Islet of Langerhans (tissue), 1 donor: ENCODE data around the gene RBBP6.
A peak's percentile ranks its signal among the peaks of the same experiment; 100 is the strongest.
"Not testable (repeated sequence)": the region's sequence is repeated elsewhere in the genome, so short reads cannot be mapped to it uniquely, and the experiment has no call there.

Experiments used
- FAIRE-seq: peaks from one replicate; lab custom pipeline; 2011; peaks lifted over from hg19 to GRCh38; lab: Jason Lieb, UNC

The RBBP6 gene, protein sequence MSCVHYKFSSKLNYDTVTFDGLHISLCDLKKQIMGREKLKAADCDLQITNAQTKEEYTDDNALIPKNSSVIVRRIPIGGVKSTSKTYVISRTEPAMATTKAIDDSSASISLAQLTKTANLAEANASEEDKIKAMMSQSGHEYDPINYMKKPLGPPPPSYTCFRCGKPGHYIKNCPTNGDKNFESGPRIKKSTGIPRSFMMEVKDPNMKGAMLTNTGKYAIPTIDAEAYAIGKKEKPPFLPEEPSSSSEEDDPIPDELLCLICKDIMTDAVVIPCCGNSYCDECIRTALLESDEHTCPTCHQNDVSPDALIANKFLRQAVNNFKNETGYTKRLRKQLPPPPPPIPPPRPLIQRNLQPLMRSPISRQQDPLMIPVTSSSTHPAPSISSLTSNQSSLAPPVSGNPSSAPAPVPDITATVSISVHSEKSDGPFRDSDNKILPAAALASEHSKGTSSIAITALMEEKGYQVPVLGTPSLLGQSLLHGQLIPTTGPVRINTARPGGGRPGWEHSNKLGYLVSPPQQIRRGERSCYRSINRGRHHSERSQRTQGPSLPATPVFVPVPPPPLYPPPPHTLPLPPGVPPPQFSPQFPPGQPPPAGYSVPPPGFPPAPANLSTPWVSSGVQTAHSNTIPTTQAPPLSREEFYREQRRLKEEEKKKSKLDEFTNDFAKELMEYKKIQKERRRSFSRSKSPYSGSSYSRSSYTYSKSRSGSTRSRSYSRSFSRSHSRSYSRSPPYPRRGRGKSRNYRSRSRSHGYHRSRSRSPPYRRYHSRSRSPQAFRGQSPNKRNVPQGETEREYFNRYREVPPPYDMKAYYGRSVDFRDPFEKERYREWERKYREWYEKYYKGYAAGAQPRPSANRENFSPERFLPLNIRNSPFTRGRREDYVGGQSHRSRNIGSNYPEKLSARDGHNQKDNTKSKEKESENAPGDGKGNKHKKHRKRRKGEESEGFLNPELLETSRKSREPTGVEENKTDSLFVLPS (N-terminal part only)

DNA sequence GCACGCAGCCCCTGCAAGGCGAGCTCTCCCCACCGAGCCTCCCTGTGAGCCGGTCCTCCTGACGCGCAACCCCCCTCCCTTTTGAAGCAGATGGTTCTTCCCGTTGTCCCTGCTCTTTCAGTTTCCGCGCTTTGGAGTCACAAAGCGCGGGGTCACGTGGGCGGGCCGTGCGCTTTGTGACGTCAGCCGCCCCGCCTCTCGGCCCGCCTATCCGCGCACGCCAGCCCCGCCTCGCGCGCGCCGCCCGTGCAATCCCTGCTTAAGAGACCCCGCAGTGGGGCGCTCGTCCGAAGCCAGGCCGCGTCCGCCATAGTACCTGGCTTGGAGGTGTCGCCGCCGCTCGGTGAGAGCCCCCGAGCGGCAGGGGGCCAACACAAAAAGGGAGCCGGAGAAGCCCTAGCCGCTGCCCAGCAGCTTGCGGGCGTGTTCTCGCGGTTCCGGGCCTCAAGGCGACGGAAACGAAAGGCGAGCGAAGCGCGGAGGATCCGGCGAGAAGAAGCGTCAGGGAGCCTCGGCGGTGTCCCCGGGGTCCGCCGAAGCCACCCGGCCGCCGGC, at the start of gene RBBP6:
RBBP6 (plus strand) TSS at position 272 of the 555 bp plus-strand sequence. CDS start 1,061 bp downstream, outside the sequence.
- FAIRE-seq = no peak

DNA sequence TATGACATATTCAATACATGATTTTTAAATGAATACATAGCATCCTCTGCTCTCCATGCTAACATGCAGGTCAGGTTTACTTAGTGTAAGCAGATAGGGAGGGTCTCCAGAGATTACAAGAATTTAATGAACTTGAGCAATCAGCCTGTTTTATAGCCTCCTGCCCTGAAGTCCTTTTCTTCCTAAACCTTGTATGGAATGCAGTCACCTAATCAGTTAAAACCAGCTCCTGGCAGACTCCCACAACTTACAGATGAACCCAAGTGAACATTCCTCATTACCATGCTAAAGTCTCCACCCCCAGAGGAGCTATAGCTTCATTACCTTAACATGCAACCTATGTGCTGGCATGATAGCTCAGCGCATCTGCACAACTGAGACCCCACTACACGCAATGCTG, 48.5 kb upstream of the RBBP6 start:
- FAIRE-seq = no peak

DNA sequence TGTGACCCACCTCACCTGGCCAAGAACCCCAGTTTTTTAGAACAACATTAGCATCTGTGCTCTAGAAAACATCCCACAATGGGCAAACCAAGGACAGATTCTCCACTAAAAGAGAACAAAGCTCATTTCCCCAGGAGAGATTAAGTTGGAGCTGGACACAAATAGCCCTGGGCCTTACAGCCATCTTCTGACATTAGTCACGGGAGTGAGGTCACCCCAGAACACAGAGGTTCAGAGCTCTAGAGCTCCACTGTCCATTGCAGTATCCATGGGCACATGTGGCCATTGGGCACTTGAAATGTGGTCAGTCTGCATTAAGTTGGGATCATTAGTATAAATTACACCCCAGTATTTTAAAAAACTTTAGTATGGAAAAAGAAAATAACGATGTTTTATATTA, 47.6 kb upstream of the RBBP6 start:
- no peak for FAIRE-seq

DNA sequence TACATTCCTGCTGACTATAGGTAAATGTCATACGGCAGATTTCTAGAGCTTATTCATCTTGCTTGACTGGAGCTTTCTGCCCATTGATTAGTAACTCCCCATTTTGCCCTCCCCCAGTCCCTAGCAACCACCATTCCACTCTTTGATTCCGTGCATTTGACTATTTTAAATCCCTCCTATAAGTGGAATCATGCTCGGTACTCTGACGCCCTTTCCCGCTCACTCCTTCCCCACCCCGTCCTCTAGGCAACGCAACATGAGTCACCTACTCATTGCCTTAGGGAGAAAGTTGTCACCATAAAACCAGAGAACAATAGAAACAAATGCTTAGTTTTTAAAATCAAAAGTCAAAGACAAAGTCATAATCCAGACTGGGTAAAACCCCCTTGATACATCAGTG, 45.5 kb upstream of the RBBP6 start:
- no peak for FAIRE-seq

DNA sequence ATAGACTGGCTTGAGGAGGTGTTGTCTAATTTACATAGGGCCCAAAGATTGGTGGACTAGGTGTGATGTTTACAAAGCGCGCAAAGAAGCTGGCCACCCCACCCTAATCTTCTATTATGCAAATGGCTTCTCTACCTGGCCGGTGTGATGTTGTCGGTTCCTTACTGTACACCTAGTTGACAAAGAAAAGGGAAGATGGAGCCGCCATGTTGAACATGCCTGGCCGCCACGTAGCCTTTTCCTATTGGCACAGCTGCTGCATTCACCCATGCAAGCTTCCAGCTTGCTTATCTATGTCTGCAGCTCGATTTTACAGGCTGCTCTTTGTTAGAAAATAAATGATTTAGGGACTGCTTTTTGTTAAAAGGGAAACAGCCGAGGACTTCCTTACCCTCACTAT, 44.2 kb upstream of the RBBP6 start:
- not testable (repeated sequence) for FAIRE-seq

DNA sequence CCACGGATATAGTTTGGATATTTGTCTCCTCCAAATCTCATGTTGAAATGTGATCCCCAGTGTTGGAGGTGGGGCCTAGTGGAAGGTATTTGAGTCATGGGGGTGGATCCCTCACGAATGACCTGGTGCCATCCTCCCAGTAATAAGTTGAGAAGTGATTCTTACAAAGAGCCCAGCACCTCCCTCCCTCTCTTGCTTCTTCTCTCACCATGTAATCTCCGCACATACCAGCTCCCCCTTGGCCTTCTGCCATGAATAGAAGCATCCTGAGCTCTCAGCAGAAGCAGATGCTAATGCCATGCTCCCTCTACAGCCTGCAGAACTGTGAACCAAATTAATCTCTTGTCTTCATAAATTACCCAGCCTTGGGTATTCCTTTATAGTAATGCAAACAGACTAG, 41.9 kb upstream of the RBBP6 start:
- FAIRE-seq = no peak

DNA sequence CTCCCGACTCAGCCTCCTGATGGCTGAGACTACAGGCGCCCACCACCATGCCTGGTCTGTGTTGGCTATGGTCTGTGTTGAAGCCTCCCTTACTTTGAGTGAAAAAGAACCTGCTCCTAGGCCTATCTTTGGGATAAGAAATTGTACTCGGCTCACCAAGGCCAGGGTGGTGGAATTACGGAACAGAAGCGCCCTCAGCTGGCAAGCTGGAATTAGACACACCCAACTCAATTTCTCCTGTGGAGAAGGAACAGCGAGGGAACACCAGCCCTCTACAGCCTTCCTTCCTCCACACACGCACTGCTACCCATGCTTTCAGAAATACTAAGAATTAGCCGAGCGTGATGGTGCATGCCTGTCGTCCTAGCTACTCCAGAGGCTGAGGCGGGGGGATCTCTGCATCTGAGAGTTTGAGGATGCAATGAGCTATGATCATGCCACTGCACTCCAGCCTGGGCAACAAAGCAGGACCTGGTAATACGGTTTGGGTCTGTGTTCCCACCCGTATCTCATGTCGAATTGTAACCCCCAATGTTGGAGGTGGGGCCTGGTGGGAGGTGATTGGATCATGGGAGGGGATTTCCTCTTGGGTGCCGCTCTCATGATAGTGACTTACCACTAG, 40.1 kb upstream of the RBBP6 start:
- FAIRE-seq = no peak

DNA sequence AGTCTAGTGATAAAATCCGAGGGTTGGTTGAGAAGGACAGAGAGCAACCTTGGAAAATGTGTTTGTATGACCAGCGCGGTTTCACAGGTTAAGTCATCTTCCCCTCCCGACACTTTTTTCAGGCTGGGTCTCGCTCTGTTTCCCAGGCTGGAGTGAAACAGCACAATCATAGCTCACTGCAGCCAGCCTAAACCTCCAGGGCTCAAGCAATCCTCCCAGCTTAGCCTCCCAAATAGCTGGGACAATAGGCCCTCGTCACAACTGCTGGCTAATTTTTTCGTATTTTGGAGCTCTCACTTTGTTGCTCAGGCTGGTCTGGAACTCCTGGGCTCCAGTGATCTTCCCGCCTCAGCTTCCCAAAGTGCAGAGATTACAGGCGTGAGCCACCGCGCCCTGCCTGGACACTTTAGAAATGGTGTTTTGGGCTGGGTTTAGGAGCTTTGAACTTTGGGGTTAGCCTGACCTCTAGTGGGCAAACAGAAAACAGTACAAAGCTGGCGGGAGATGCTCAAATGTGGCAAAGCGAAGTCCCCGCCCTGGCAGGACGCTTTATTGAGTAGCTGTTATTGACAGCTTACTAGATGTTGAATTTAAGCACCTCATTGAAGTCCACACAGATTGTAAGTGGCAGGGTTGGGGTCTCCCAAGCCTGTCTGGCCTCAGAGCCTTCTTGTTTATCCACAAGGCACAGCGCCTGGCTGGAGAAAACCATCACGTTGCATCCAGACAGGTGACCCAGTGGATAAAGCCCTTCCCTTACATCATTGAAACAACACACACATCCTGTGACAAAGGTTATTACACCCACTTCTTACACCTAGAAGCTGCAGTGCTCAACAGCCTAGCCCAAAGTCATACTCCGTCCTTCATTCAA, 34.7 kb upstream of the RBBP6 start:
- FAIRE-seq = no peak

DNA sequence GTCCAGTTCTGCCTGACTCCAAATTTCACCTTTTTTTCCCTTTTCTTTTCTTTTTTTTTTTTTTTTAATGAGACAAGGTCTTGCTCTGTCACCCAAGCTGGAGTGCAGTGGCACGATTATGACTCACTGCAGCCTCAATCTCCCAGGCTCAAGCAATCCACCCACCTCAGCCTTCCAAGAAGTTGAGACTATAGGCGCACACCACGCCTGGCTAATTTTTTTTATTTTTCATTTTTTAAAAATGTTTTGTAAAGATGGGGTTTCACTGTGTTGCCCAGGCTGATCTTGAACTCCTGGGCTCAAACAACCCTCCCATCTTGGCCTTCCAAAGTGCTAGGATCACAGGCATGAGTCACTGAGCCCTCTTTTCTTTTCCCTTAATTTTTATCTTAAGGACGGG, 33.4 kb upstream of the RBBP6 start:
- FAIRE-seq = no peak

DNA sequence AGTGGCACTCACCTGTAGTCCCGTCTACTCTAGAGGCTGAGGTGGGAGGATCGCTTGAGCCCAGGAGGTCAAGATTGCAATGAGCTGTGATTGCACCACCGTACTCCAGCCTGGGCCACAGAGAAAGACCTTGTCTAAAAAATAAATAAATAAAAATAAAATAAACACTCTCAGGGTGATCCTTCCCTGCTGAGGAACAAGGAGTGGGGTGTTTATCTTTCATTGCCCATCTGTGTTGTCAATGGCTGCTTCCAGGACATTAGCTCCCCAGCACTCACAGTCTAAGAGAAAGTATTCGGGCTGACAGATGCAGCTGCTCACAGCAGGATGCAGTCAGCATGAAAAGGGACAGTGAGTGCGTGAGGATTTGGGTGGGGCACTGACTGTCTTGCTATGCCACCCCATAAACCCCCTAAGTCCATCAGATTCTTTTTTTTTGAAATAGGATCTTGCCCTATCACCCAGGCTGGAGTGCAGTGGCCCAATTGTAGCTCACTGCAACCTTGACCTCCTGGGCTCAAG, 31.3 kb upstream of the RBBP6 start:
- FAIRE-seq = no peak

DNA sequence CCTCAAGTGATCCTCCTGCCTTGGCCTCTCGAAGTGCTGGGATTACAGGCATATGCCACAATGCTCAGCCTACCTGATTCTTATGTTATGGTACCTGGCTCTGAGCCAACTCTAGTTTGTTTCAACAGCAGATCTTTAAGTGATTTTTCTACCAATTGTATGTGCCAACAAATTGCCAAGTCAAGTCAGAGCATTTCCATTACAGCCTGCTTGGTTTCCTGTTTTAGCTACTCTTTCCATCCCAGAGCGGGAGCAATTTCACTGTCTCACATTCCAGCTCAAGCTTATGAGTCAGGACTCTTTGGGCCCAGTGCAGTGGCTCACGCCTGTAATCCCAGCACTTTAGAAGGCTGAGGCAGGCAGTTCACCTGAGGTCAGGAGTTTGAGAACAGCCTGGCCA, 30.8 kb upstream of the RBBP6 start:
- no peak for FAIRE-seq

DNA sequence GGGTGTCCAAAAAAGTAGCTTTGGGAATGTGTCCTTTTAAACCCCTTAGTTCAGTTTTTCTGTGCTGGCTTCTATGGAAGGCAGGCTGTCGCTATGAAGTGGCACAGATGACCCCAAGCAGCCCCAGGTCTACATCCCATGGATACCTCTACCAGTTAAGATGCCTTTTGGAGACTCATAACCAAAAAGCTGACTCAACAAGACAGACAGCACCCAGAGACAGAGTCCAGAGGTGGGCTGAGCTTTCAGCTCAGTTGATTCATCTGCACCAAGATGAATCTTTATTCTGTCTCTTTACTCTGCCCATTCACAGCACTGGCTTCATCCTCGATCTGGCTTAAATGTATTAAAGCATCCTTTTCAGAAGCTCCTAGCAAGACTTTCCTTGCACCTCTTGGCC, 29.8 kb upstream of the RBBP6 start:
- no peak for FAIRE-seq

DNA sequence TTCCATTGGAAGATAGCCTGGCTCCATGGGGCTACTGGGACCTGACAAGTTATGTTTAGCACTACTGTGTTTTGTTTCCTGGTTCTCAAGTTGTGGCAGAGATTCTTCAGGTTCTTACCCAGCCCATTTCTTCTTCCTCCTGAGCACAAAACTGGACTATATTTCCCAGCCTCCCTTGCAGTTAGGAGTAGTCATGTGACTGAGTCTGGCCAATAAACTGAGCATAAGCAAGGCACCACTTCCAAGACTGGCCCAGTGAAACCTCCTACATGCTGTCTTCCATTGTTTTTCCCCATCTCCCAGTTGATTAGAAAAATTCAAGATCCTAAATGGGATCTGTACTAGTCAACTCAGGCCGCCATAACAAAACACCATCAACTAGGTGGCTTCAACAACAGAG, 28.2 kb upstream of the RBBP6 start:
- no peak for FAIRE-seq

DNA sequence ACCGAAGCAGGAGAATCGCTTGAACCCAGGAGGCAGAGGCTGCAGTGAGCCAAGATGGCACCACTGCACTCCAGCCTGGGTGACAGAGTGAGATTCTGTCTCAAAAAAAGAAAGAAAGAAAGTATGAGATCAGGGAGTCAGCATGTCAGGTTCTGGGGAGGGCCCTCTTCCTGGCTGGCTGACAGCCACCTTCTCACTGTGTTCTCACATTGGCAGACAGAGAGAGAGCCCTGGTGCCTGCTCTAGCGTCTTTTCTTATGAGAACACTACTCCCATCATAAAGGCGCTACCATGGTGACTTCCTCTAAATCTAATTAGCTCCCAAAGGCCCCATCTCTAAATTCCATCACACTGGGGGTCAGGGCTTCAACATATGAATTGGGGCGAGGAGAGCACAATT, 27.6 kb upstream of the RBBP6 start:
- no peak for FAIRE-seq

DNA sequence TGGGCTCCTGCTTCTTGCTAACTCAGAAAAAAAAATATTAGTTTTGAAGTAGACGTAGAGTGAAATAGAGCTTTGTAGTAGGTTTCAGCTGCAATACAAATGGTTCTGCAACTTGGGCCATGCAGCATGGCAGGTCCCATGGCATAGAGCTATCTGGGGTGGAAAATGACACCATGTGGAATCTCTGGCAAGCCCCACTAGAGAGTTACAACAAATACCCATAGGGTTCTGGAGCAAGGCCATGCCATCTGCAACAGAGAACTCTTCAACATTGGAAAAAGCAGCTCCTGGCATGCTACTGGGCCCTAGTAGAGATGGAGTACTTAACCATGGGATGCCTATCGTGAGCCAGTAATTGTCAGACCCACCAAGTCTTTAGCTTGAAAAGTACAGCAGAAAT, 25.3 kb upstream of the RBBP6 start:
- no peak for FAIRE-seq

DNA sequence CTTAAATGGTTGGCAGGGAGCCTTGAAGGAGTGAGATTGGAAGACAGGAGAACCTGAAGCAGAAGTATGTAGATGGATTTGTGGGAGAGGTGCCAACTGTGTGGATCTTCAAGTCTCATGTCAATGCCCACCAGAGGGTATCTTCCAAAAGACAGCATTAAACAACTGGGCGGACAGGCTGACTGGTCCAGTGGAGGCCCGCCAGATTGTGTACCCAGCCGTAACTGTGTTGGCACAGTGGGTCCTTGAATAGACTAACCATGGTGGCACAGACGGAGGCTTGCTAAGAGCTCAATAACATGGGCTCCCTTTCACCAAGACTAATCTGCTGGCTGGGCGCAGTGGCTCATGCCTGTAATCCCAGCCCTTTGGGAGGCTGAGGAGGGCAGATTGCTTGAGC, 24.2 kb upstream of the RBBP6 start:
- FAIRE-seq = no peak

DNA sequence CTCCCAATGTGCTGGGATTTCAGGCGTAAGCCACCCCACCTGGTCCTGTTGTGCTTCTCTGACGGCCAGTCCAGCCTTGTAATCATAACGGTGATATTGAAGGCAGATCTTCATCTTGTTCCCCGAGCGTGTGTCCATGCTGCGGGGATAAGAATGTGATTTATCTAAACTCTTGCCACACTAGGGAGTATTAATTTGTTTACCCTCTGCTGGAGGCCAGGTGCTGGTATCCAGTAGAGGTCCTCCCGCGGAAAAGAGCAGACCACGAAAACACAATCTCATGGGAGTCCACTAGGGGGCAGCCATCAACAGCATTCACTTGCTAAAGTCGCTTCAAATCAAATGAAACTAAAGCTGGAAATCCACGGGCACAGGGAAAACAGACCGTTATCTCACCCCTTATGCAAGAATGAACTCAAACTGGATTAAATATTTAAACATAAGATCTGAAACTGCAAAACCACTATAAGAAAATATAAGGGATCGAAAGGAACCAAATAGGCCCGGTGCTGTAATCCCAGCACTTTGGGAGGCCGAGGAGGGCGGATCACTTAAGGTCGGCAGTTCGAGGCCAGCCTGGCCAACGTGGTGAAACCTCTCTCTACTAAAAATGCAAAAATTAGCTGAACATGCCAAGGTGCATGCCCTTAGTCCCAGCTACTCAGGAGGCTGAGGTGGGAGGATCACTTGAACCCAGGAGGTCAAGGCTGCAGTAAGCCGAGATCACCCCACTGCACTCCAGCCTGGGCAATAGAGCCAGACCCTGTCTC, 22.3 kb upstream of the RBBP6 start:
- FAIRE-seq = peak; percentile 91

DNA sequence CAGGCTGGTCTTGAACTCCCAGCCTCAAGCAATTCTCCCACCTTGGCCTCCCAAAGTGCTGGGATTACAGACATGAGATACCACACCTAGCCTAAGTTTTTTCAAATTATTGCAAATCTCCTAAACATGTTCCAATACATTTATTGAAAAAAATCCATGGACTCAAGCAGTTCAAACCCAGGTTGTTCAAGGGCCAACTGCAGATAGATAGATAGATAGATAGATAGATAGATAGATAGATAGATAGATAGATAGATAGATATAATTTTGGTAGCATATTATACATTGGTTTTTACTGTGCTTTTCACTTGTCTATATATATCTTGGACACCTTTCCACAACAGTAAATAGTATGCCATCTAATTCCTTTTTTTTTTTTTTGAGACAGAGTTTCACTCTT, 20.9 kb upstream of the RBBP6 start:
- no peak for FAIRE-seq

DNA sequence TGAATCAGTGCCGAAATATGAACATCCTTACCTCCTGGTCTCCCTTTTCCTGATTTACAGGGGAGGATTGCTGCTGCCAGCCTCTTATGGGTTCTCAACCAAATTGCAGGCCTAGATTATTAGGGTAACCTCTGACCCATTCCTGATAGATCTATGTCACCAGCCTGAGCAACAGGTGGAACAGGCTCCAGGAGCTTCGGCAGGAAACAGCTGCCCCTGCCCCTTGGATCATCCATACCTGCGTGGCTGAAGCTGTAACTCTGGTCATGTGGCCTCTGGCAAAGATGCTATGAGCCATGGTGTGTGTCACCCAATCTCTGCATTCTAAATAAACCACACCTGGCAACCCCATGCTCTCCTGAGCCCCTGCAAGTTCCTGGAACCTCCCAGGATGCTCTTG, 18.4 kb upstream of the RBBP6 start:
- no peak for FAIRE-seq

DNA sequence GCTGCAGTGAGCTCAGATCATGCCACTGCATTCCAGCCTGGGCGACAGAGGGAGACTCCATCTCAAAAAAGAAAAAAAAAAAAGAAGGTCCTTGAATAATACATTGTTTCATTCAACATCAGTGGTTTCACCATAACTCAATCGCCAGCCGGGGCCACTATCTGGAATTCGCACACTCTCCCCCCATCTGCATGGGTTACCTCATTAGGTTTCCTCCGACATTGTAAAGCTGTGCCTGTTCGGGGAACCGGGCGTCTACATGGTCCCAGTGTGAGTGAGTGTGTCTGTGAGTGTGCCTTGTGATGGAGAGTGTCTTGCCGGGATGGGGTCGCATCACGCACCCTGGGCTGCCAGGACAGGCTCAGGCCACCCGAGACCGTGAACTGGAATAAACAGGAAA, 16.6 kb upstream of the RBBP6 start:
- no peak for FAIRE-seq

DNA sequence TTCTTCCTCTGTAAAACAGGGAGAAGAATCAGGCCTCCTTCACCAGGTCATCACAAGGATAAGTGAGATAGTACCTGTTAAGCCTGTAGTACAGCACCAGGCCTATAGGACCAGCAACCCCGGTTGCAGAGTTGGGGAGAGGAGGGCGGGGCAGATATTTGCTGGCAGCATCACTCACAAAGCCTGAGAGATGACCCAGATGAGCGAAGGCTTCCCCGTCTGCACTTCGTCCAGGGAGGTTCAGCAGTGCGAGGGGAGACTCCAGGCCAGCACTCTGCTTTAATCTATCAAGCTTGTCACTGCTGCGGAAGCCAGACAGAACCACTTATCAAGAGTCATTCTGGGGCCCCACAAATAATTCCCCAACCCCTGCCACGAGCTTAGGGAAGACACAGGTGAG, 15.8 kb upstream of the RBBP6 start:
- FAIRE-seq = no peak
